ENCODE data around the gene PON2. TPM values are rescaled to one million over a fixed set of nuclear protein-coding genes. Genes with fewer than 3 reads are reported as not detected.
A peak's percentile ranks its signal among the peaks of the same experiment; 100 is the strongest.

PON2 gene
- total and polyA plus RNA-seq, 10 of the 15 experiments (the other 5 are each of a cell fraction or from before 2014, with no cell fraction given), result 22.9 to 127 (median 46.1) TPM

DNA sequence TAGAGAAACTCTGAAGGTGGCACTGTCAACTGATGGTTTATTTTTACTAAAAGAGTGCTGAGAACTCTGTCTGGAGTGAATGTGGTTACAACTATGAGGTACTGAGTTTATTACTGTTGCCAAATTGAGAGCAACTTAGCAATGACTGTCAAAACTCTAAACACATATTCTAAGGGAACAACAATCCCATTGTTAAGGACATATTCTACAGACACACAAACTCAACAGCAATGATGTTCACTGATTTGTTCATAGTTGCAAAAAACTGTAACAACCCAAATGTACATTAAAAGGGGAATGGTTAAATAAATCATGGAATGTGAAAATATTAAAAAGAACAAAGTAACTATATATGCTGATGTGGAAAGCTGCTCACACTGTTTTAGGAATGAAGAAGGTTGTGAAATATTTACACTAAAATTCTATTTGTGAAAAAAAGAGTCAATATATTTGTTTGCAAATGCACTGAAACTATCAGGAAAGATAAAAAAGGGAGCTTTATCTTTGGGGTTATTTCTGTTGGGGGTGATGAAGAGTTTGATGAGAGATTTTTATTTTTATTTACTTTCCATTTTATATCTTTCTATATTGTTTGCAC is 12.9 kb downstream of the PON2 start:
- POLR2A ChIA-PET, result interaction anchor here (0.7 to 1.8 kb wide), 4 partner anchors 13 to 54 kb away, joined by 3 to 8 read pairs (median 5); partner anchors contain the start of gene PON2
- no peak for FAIRE-seq
- Histone ChIP-seq H3K4me1 (ENCODE audit: control insufficient read depth, insufficient read depth, low read length) (no peaks in the 10 kb centered on the region), H3K27ac (ENCODE audit: control insufficient read depth, insufficient read depth) (no peak overlapping the region), H3K4me3 (no peak overlapping the region), H3K36me3 (ENCODE audit: control insufficient read depth in 2 of 2, insufficient read depth in 2 of 2, low read length in 1 of 2) (no peaks in the 10 kb centered on the region), H3K4me2 (ENCODE audit: control insufficient read depth, insufficient read depth) (no peak overlapping the region), H3K9me3 (replicated peaks; ENCODE audit: control insufficient read depth, insufficient read depth, low read length) (no peaks in the 10 kb centered on the region; the same call in 2 of the 3 replicates), H3K9ac (ENCODE audit: control insufficient read depth, insufficient read depth, low read length) (no peak overlapping the region), H3K27me3 (replicated peaks in 1 of 2; ENCODE audit: control insufficient read depth in 2 of 2, insufficient read depth in 2 of 2, low read length in 1 of 2) (no peaks in the 10 kb centered on the region), H2AFZ (ENCODE audit: control insufficient read depth, low read depth, low read length) (peak overlapping the region; percentile 7; the same call in 1 of the 2 replicates), H4K20me1 (ENCODE audit: control insufficient read depth, insufficient read depth) (no peaks in the 10 kb centered on the region), H3K79me2 (ENCODE audit: control insufficient read depth, insufficient read depth, low read length) (no peaks in the 10 kb centered on the region)
- DNase-seq (ENCODE audit: low read depth, low spot score), result no peak
- TF ChIP-seq, protein P1, sequence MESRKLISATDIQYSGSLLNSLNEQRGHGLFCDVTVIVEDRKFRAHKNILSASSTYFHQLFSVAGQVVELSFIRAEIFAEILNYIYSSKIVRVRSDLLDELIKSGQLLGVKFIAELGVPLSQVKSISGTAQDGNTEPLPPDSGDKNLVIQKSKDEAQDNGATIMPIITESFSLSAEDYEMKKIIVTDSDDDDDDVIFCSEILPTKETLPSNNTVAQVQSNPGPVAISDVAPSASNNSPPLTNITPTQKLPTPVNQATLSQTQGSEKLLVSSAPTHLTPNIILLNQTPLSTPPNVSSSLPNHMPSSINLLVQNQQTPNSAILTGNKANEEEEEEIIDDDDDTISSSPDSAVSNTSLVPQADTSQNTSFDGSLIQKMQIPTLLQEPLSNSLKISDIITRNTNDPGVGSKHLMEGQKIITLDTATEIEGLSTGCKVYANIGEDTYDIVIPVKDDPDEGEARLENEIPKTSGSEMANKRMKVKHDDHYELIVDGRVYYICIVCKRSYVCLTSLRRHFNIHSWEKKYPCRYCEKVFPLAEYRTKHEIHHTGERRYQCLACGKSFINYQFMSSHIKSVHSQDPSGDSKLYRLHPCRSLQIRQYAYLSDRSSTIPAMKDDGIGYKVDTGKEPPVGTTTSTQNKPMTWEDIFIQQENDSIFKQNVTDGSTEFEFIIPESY (IDR thresholded peaks at IDR 0.05), result no peak
- TF ChIP-seq ZNF24 (IDR thresholded peaks at IDR 0.05) (peak; percentile 96), ETV6 (conservative IDR thresholded peaks at IDR 0.05 in 1 of 2, IDR thresholded peaks at IDR 0.05 in 1 of 2; ENCODE audit: borderline replicate concordance in 1 of 2, low read depth in 1 of 2) (0 out of 4 replicates have a peak, but pooled peaks of 1 of the 2 experiments have one; percentile 2), RUNX3 (IDR thresholded peaks at IDR 0.05; ENCODE audit: low read length) (peak; percentile 52; the same call in 1 of the 2 replicates), MTA2 (IDR thresholded peaks at IDR 0.05; ENCODE audit: low read depth) (0 out of 2 replicates have a peak, but pooled peaks have one; percentile 3), MEF2B (IDR thresholded peaks at IDR 0.05; ENCODE audit: partially characterized antibody, poor library complexity, severe bottlenecking) (peak; percentile 37), ATF7 (IDR thresholded peaks at IDR 0.05; ENCODE audit: low read depth) (0 out of 2 replicates have a peak, but pooled peaks have one; percentile 43), KAT2A (conservative IDR thresholded peaks at IDR 0.05; ENCODE audit: control insufficient read depth, low read depth, low read length) (no peak), SMARCA5 (IDR thresholded peaks at IDR 0.05) (0 out of 2 replicates have a peak, but pooled peaks have one; percentile 47), IKZF1 (conservative IDR thresholded peaks at IDR 0.05) (peak; percentile 12; the same call in 1 of the 2 replicates)
- TF ChIP-seq, protein P2, sequence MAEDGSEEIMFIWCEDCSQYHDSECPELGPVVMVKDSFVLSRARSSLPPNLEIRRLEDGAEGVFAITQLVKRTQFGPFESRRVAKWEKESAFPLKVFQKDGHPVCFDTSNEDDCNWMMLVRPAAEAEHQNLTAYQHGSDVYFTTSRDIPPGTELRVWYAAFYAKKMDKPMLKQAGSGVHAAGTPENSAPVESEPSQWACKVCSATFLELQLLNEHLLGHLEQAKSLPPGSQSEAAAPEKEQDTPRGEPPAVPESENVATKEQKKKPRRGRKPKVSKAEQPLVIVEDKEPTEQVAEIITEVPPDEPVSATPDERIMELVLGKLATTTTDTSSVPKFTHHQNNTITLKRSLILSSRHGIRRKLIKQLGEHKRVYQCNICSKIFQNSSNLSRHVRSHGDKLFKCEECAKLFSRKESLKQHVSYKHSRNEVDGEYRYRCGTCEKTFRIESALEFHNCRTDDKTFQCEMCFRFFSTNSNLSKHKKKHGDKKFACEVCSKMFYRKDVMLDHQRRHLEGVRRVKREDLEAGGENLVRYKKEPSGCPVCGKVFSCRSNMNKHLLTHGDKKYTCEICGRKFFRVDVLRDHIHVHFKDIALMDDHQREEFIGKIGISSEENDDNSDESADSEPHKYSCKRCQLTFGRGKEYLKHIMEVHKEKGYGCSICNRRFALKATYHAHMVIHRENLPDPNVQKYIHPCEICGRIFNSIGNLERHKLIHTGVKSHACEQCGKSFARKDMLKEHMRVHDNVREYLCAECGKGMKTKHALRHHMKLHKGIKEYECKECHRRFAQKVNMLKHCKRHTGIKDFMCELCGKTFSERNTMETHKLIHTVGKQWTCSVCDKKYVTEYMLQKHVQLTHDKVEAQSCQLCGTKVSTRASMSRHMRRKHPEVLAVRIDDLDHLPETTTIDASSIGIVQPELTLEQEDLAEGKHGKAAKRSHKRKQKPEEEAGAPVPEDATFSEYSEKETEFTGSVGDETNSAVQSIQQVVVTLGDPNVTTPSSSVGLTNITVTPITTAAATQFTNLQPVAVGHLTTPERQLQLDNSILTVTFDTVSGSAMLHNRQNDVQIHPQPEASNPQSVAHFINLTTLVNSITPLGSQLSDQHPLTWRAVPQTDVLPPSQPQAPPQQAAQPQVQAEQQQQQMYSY (CRISPR knock-in tag; IDR thresholded peaks at IDR 0.05), result no peak
- TF ChIP-seq, protein P3, sequence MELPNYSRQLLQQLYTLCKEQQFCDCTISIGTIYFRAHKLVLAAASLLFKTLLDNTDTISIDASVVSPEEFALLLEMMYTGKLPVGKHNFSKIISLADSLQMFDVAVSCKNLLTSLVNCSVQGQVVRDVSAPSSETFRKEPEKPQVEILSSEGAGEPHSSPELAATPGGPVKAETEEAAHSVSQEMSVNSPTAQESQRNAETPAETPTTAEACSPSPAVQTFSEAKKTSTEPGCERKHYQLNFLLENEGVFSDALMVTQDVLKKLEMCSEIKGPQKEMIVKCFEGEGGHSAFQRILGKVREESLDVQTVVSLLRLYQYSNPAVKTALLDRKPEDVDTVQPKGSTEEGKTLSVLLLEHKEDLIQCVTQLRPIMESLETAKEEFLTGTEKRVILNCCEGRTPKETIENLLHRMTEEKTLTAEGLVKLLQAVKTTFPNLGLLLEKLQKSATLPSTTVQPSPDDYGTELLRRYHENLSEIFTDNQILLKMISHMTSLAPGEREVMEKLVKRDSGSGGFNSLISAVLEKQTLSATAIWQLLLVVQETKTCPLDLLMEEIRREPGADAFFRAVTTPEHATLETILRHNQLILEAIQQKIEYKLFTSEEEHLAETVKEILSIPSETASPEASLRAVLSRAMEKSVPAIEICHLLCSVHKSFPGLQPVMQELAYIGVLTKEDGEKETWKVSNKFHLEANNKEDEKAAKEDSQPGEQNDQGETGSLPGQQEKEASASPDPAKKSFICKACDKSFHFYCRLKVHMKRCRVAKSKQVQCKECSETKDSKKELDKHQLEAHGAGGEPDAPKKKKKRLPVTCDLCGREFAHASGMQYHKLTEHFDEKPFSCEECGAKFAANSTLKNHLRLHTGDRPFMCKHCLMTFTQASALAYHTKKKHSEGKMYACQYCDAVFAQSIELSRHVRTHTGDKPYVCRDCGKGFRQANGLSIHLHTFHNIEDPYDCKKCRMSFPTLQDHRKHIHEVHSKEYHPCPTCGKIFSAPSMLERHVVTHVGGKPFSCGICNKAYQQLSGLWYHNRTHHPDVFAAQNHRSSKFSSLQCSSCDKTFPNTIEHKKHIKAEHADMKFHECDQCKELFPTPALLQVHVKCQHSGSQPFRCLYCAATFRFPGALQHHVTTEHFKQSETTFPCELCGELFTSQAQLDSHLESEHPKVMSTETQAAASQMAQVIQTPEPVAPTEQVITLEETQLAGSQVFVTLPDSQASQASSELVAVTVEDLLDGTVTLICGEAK (IDR thresholded peaks at IDR 0.05; ENCODE audit: borderline replicate concordance), result 0 out of 2 replicates have a peak, but pooled peaks have one; percentile 11
- RAD21 ChIA-PET (ENCODE audit: unreplicated experiment), result interaction anchor here (0.8 to 3.4 kb wide), 10 partner anchors 9 to 266 kb away, joined by 3 to 33 read pairs (median 6); no protein-coding TSS in a partner anchor
- in situ Hi-C loops (cut with MboI) (no loop called here), intact Hi-C loops (cut with micrococcal nuclease; ENCODE audit: unreplicated experiment) (no loop called here)
- CTCF ChIA-PET, result interaction anchor here (1.0 to 4.6 kb wide), 11 partner anchors 9 to 268 kb away, joined by 3 to 50 read pairs (median 6); partner anchors contain the start of gene PON2
- SMC1A ChIA-PET (ENCODE audit: uncharacterized antibody, unreplicated experiment), result interaction anchor here (0.6 to 4.8 kb wide), 12 partner anchors 10 to 54 kb away, joined by 3 to 81 read pairs (median 7); partner anchors contain the start of genes PON2 and PON3
- BruUV-seq (replicated peaks), result no TSS peak
- ATAC-seq, result peak; percentile 82
